ENCODE measurements around the gene MMP24. TPM values are rescaled to one million over a fixed set of nuclear protein-coding genes. Genes with fewer than 3 reads are reported as not detected.
A peak's percentile ranks its signal among the peaks of the same experiment; 100 is the strongest.

The MMP24 gene
- total RNA-seq (2021; ENCODE audit: unreplicated experiment) (7.1 TPM), Bru-seq, nascent RNA (percentile 37 among the genes with signal in this experiment), BruChase-seq, experiment 1, labeled RNA remaining after a 2-hour chase (percentile 38 among the genes with signal in this experiment), BruChase-seq, experiment 2, labeled RNA remaining after a 6-hour chase (percentile 44 among the genes with signal in this experiment)
- 5.6 TPM for polyA plus RNA-seq (2012; ENCODE audit: insufficient read length)
- long read RNA-seq, full-length matches to known transcripts, result 9 of 51 reads
- long read RNA-seq, partial matches to known transcripts, result 11 of 51 reads
- long read RNA-seq, other reads (novel, unspliced or antisense), result 31 of 51 reads

DNA sequence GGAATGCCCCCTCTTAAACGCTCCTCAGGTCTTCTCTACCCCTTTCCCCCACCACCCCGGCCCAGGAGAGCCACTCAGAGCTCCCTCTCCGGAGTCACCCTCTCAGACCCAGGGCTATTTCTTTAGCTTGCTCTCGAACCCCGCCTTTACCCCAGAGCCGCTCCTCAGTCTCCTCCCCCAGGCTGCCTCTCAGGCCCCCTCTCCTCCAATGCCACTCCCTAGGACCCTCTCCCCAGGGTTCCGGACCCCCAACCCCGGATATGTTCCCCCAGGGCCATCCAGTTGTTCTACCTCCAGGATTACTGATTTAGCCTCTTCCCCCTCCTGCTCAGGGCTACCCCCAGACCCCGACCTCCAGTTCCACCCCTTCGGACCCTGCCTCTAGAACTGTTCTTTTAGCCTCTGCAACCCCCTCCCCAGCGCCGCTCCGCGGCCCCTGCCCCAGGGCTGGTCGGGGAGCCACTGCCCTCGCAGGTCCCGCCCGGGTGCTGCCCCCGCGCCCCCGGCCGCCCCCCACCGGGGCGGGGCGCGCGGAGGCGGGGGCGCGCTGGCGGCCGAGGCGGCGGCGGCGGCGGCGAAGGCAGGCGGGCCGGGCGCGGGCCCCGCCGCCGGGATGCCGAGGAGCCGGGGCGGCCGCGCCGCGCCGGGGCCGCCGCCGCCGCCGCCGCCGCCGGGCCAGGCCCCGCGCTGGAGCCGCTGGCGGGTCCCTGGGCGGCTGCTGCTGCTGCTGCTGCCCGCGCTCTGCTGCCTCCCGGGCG is at the start of gene MMP24:
Gene MMP24, plus strand, starts transcription at position 565 of the 758 bp plus-strand sequence. Its CDS starts 49 bp downstream, at position 614.
- in situ Hi-C loops (cut with HindIII; ENCODE audit: low pct_unique_long_range_greater_than_20kb, low sequenced_read_pairs), result no loop called here
- ChIA-PET POLR2A (no interaction called here), CTCF (interaction anchor here (0.7 kb wide), 3 partner anchors 43 to 364 kb away, joined by 4 to 5 read pairs (median 5); no protein-coding TSS in a partner anchor)
- DNase-seq (ENCODE audit: low read depth, low spot score), result no peak
- ATAC-seq, result peak; percentile 46
- Histone ChIP-seq H3K4me1 (ENCODE audit: control insufficient read depth, insufficient read depth, low read length) (no peaks in the 10 kb centered on the region), H3K4me3 (ENCODE audit: low read depth in 2 of 2, low read length in 2 of 2) (peak within 1 kb of the TSS; percentile 22 to 45), H3K9me3 (ENCODE audit: control insufficient read depth, insufficient read depth, low read depth, low read length) (no peaks in the 10 kb centered on the region), H3K27me3 (ENCODE audit: control insufficient read depth, insufficient read depth, low read length) (peaks cover 17% of the 10 kb centered on the region), H3K27ac (ENCODE audit: low read length) (no peak within 1 kb of the TSS), H3K36me3 (ENCODE audit: control insufficient read depth, insufficient read depth, low read length) (no peaks in the 10 kb centered on the region)
- TF ChIP-seq SIN3A (IDR thresholded peaks at IDR 0.05; ENCODE audit: borderline replicate concordance, insufficient read depth, low read depth, low read length) (no peak), POLR2AphosphoS5 (IDR thresholded peaks at IDR 0.05; ENCODE audit: low read depth, low read length) (no peak), REST (IDR thresholded peaks at IDR 0.05; ENCODE audit: insufficient read depth in 1 of 2, low read depth in 2 of 2, low read length in 1 of 2) (no peak), TCF7L2 (IDR thresholded peaks at IDR 0.05; ENCODE audit: low read depth, low read length) (no peak), CTCF (IDR thresholded peaks at IDR 0.05) (no peak)
- no TSS peak for BruUV-seq (replicated peaks)
- intact Hi-C loops (cut with micrococcal nuclease; ENCODE audit: unreplicated experiment), result no loop called here

GRCh38 chr20:35179292-35180212 is 46.9 kb upstream of the MMP24 start:
- BruUV-seq (replicated peaks), result no TSS peak
- CTCF ChIA-PET, result no interaction called here
- in situ Hi-C loops (cut with HindIII; ENCODE audit: low pct_unique_long_range_greater_than_20kb, low sequenced_read_pairs), result no loop called here

More at GRCh38 chr20:35179292-35180212, 46.9 kb upstream of the MMP24 start:
- H3K4me3 ChIP-seq (ENCODE audit: low read depth in 2 of 2, low read length in 2 of 2), result no peak overlapping the region
- intact Hi-C loops (cut with micrococcal nuclease; ENCODE audit: unreplicated experiment), result no loop called here
- POLR2A ChIA-PET, result no interaction called here
- no peaks in the 10 kb centered on the region for H3K9me3 ChIP-seq (ENCODE audit: control insufficient read depth, insufficient read depth, low read depth, low read length)
- H3K27me3 ChIP-seq (ENCODE audit: control insufficient read depth, insufficient read depth, low read length), result no peaks in the 10 kb centered on the region
- ATAC-seq, result no peak
- 0 out of 2 replicates have a peak, but pooled peaks cover under 1% of the 10 kb centered on the region for H3K4me1 ChIP-seq (ENCODE audit: control insufficient read depth, insufficient read depth, low read length)
- no peaks in the 10 kb centered on the region for H3K36me3 ChIP-seq (ENCODE audit: control insufficient read depth, insufficient read depth, low read length)
- DNase-seq (ENCODE audit: low read depth, low spot score), result no peak
- TF ChIP-seq SIN3A (IDR thresholded peaks at IDR 0.05; ENCODE audit: borderline replicate concordance, insufficient read depth, low read depth, low read length) (no peak), CTCF (IDR thresholded peaks at IDR 0.05) (no peak), POLR2AphosphoS5 (IDR thresholded peaks at IDR 0.05; ENCODE audit: low read depth, low read length) (no peak)
- no peak overlapping the region for H3K27ac ChIP-seq (ENCODE audit: low read length)

Measured in Panc1 (cell line).